ENCODE data around the gene CEBPG. TPM values are rescaled to one million over a fixed set of nuclear protein-coding genes. Genes with fewer than 3 reads are reported as not detected.
A peak's percentile ranks its signal among the peaks of the same experiment; 100 is the strongest.

CEBPG gene
- total and polyA plus RNA-seq, 12 donors: 10.4 to 22.2 (median 14.3) TPM

DNA sequence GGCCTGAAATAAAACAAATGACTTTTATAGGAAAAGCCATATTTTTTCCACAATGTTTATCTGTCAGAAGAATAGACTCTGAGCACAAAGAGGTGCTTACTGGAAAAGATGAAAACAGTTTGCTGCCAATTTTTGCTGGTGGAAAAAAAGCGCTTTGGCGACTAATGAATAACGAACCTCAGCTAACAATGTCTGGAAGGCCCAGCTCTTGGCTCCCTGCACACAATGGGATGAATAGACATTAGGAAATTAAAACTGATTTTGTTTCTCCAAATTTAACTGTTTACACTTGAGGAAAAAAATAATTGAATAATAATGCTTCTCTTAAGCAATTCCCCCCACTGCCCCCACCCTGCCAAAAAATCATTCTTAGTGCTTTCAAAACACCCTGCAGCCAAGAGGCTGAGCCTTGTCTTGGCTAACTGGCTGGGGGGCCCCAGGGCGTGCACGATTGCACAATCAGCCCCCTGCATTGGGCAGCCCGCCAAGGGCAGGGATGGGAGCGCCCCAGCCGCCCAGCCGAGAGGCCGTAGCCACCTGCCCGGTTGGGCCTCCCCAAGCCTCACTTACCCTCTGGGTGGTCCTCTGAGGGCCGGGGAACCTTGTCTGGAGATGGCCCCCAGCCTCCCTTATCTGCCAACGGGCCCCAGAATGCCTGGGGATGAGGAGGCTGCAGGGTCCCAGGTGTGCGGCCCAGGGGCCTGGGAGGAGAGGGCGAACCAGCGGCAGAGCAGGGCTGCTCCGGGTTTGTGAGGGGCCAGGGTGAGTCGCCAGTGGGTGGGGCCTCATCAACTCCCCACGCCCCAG lies 16.8 kb downstream of the CEBPG start:
- peaks cover 31 to 97% (median 73%) of the 10 kb centered on the region in 9 donors for H3K4me1 ChIP-seq
- H3K36me3 ChIP-seq: peaks cover 0 to 29% (median 0%) of the 10 kb centered on the region in 9 donors
- DNase-seq (peak; percentile 62 to 76), ATAC-seq (peak; percentile 1 to 60 (median 26))
- TF ChIP-seq, protein P1, sequence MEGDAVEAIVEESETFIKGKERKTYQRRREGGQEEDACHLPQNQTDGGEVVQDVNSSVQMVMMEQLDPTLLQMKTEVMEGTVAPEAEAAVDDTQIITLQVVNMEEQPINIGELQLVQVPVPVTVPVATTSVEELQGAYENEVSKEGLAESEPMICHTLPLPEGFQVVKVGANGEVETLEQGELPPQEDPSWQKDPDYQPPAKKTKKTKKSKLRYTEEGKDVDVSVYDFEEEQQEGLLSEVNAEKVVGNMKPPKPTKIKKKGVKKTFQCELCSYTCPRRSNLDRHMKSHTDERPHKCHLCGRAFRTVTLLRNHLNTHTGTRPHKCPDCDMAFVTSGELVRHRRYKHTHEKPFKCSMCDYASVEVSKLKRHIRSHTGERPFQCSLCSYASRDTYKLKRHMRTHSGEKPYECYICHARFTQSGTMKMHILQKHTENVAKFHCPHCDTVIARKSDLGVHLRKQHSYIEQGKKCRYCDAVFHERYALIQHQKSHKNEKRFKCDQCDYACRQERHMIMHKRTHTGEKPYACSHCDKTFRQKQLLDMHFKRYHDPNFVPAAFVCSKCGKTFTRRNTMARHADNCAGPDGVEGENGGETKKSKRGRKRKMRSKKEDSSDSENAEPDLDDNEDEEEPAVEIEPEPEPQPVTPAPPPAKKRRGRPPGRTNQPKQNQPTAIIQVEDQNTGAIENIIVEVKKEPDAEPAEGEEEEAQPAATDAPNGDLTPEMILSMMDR (IDR thresholded peaks at IDR 0.05): no peak
- 41 to 48% methylated on average over 19 of the region's 19 CpGs for WGBS, 2 donors
- peak overlapping the region in 1 of 10 donors; percentile 18 for H3K4me3 ChIP-seq
- no peaks in the 10 kb centered on the region for H3K27me3 ChIP-seq
- H3K9me3 ChIP-seq: no peaks in the 10 kb centered on the region
- peak overlapping the region; percentile 50 to 92 (median 82) for H3K27ac ChIP-seq
- intact Hi-C loops (cut with DNase I): loop anchor here in 1 of 10 donors (2.0 to 10.0 kb wide), 2 partner anchors 16 to 964 kb away; no protein-coding TSS in a partner anchor

DNA sequence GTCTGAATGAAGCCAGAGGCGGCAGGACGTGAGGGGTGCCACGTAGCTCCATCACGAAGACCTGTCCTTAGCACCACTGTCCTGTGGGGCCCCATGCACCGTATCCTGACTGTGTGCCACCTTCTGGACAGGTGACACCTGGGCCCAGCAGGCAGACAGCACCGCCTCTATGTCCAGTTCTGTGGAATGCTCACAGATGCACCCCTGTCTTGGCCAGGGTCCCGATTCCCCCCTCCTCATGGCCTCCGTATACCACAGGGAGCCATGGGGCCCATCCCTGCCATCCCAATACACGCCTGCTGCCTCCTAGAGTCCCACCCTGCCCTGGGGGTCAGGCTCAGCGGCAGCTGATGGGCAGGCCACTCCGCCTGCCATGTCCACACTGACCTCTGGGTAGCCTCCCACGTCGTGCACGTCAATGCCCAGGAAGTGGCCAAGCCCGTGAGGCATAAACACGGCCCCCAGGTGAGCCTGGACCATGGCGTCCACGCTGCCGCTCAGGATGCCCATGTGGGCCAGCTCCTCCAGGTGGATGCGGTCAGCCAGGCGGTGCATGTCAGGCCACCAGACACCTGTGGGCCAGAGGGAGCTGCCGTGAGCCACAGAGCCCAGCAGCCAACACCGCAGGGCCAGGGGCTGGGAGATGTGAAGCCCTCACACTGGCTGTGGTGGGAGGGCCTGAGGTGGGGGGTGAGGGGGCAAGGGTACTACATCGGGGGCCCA lies 17.6 kb downstream of the CEBPG start:
- ATAC-seq: peak in 1 of 8 donors; percentile 4

DNA sequence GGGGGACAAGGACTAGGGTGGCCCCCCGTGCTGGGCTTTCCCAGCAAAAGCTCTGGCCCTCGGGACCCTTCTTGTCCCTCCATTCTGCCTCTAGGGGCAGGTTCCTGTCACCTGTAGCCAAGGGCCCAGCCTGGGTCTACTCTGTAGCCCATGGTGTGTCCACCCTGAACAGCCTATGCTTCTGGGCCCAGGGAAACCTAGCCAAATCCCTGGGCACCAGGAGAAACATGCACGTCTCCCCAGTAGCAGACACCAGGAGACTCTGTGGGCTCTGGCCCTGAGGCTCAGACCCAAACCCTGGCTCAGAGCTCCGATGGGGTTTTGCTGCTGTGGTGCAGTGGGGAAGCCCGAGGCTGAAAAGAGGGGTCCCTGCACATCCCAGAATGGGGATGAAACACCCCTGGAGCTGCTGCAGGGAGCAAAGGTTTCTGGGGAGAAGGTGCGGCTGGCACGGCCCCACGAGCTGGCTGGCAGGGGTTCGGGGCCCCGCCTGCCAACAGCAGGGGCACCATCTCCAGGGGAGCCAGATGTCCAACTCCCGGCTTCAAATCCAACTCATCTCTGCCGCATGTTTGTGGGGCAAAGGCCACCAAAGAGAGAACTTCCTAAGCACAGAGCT lies 18.2 kb downstream of the CEBPG start:
- intact Hi-C loops (cut with DNase I): loop anchor here in 1 of 10 donors (2.0 to 10.0 kb wide), 2 partner anchors 17 to 963 kb away; no protein-coding TSS in a partner anchor
- Histone ChIP-seq H3K9me3 (no peaks in the 10 kb centered on the region), H3K36me3 (peaks cover 0 to 18% (median 0%) of the 10 kb centered on the region in 9 donors), H3K4me3 (no peak overlapping the region), H3K4me1 (peaks cover 32 to 98% (median 88%) of the 10 kb centered on the region in 9 donors), H3K27ac (peak overlapping the region in 2 of 10 donors; percentile 71 to 91), H3K27me3 (no peaks in the 10 kb centered on the region)
- TF ChIP-seq, protein P1 (IDR thresholded peaks at IDR 0.05): no peak
- no peak for ATAC-seq
- 89 to 93% methylated on average over 12 of the region's 12 CpGs for WGBS, 2 donors
- DNase-seq: no peak

More for the DNA sequence above, 17.6 kb downstream of the CEBPG start:
- intact Hi-C loops (cut with DNase I): loop anchor here in 1 of 10 donors (2.0 to 10.0 kb wide), 2 partner anchors 16 to 964 kb away; no protein-coding TSS in a partner anchor
- no peak for DNase-seq
- Histone ChIP-seq H3K9me3 (no peaks in the 10 kb centered on the region), H3K36me3 (peaks cover 0 to 23% (median 0%) of the 10 kb centered on the region in 9 donors), H3K27me3 (no peaks in the 10 kb centered on the region), H3K27ac (peak overlapping the region in 8 of 10 donors; percentile 62 to 92 (median 78)), H3K4me3 (no peak overlapping the region), H3K4me1 (peaks cover 32 to 98% (median 81%) of the 10 kb centered on the region in 9 donors)
- 84 to 86% methylated on average over 24 of the region's 24 CpGs for WGBS, 2 donors
- TF ChIP-seq, protein P1 (IDR thresholded peaks at IDR 0.05): no peak
